GOT3 (cell line): ENCODE data around the gene PTK7.
"Not testable (repeated sequence)": the region's sequence is repeated elsewhere in the genome, so short reads cannot be mapped to it uniquely, and the experiment has no call there.

Experiments used
- DNase-seq: peaks from one replicate; lab custom pipeline; 2025; ENCODE audit warnings: mixed read lengths; lab: John Stamatoyannopoulos, UW

Gene PTK7

DNA sequence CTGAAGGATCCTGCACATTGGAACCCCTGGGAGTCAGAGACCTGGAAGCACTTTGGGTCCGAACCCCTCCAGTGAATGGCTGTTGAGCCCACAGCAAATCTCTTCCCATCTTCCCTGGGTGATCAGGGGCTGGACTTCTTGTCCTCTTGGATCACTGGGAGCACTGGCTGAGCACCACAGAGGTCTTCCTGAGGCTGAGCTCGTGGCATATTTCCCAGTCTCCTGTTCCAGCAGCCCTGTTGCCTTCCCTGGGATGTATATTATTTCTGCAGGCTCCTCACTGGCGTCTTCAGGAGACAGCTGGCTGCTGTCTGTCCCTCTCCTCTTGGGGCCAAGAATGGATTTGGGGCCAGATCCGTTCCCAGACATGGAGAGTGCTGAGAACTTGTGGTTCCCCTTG, 43.4 kb downstream of the PTK7 start:
- DNase-seq = no peak

DNA sequence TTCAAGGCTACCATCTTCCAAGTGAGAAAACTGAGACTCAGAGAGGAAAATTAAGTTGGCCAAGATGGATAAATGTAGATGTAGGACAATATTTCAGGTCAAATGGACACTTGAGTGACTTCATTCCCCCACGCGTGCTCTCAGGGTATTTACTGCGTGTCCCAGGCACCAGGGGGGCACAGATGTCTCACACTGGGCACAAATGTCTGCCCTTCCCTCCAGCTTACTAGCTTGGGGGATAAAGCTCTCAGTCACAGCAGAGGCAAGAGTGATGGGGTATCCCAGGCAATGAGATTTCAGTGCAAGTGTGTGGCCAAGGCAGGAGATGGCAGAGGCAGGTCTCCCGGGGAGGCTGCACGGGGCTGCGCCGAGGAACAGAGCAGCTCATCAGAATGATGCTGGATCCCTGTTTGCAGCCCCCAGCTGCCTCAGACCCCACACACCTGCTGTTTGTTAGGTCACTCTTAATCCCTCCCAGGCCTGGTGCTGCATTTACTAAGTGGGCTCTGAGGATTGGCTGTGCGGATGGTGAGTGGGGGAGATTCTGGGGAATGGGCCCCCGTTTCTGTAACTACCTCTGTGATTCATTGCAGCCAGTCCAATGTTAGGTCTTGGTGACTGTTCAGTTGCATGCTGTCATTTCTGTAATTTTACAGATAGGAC, 44.1 kb downstream of the PTK7 start:
- no peak for DNase-seq

DNA sequence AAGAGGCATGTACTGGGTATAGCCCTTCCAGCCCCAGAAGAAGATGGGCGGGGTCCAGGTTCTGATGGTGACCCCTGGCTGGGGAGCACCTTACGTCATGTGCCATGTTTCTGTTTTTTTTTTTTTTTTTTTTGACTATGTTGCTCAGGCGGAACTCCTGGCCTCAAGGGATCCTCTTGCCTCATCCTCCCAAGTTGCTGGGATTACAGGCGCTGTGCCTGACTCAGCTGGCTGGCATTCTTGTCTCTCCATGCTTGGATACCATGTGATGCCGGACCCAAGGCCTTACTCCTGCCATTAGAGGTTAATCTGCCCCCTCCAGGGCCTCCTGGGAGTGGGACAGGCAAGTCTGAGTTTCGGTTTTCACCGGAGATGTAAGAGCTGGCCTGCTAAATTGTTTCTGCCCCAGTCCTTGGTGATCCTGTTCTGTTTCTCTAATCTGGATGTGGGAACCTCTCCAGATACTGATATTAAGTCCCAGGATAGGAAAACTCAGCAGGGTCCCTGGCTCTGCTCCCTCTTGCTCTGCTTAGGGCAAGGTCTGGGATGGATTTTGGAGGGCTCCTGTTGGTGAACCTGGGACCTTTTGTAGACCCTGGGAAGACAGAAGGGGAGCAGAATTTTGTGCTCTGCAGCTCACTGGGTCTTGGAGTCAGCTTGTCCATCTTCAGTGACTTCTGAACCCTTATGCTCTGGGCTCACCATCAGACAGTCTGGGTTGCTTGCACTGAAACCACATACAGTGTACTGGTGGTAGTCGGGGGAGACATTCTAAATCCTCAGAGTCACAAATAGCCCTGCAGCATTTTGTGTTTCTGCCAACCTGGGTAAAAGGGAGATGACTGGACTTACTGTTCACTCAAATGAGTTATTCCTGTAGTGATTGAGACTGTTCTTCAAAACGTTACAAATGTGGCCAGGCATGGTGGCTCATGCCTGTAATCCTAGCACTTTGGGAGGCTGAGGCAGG, 45.1 kb downstream of the PTK7 start:
- peak; percentile 81 for DNase-seq

DNA sequence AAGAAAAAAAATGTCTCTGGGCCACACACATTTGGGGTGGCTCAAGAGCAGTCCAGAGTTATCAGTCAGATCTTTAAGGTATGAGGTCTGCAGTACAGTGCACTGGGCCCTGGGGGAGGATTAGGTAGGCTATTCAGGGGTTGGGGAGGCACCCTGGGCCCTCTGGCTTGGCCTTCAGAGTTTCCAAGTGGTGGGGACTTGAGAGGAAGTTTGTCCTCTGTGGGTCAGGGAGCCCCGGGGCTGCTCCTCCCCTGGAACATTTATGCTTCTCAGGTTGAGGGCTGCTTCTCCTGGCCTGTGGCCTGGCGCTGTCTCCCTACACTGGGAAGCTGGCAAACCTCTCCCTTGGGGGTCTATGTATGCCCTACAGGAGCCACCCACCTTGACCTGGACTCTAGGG, 46.0 kb downstream of the PTK7 start:
- DNase-seq = no peak

DNA sequence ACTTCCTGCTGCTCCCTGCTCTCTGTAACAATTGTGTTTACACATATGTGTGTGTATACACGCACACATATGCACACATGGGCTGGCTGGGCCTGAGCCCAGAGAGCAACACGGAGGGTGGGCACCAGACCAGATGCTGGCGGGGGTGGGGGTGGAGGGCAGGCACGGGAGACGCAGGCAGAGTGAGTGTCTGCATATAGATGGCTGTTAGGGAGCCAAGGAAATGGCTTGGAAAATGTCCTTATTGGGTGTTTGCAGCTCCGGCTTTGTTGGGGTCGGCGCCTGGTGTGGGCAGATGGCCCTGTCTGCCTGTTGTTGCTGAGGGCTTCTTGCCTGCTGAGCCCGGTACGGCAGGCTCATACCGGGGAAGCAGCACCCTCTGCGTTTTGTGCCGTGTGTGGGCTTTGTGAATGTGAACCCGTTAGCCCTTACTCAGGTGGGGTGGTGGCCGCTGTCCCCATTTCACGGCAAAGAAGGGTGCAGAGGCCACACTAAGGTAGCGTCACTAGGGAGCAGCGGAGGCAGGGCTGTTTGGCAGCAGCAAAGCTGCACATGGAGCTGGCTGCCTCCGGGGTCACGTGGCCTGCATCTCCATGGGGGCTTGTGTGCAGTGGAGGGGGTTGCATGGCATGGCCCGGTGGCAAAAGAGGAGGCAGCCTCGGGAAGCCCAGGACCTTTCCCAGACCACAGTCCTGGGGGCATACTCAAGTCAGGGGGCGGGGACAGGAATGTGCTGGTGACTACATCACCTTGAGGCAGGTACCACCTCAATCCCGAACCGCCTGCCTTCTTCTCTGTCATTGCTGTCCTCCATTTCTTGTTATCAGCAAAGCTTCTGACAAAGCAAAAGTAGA, 47.6 kb downstream of the PTK7 start:
- no peak for DNase-seq

DNA sequence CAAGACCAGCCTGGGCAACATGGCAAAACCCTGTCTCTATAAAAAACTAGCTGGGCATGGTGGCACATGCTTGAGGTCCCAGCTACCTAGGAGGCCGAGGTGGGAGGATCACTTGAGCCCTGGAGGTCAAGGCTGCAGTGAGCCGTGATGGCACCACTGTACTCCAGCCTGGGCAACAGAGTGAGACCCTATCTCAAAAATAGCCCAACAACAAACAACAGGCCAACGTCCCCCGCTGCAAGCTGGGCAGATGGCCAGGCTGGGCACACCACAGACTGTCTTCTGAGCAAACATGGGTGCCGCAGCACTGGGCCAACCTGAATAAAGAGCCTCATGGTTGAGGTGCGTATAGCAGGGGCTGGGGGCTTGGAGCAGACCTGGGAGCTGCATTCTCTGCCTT, 48.4 kb downstream of the PTK7 start:
- DNase-seq = no peak

DNA sequence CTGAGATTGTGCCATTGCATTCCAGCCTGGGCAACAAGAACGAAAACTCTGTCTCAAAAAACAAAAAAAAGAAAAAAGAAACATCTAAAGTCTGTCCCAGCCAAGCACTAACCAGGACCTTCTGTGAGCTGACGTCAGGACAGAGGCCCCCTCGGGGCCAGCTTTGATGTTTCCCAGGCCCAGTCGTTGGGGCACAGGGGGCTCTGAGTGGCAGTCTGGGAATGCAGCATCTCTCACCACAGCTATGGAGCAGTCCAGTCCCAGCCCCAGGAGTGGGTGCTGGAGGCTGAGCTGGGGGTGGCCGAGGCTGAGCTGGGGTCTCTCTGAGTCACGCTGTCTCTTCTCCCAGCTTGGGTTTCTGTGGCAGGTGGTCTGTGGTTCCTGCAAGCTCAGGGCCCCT, 49.0 kb downstream of the PTK7 start:
- DNase-seq = no peak

DNA sequence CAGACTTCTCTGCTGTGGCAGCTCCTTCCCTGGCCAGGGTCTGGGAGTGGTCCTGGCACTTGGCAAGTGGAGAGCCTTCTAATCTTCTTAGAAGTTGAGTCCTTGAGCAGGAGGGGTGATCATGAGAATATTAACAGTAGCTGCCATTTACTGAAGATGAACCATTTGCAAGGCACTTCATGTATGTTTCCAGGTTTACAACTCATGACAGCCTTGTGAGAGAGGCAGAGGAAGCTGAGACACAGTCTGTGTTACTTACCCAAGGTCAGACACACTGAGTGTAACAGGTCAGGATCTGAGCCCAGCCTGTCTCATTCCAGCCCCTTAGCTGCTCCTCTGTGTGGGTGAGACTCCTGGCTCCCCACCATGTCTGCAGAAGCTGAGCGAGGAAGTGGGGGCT, 49.4 kb downstream of the PTK7 start:
- no peak for DNase-seq

DNA sequence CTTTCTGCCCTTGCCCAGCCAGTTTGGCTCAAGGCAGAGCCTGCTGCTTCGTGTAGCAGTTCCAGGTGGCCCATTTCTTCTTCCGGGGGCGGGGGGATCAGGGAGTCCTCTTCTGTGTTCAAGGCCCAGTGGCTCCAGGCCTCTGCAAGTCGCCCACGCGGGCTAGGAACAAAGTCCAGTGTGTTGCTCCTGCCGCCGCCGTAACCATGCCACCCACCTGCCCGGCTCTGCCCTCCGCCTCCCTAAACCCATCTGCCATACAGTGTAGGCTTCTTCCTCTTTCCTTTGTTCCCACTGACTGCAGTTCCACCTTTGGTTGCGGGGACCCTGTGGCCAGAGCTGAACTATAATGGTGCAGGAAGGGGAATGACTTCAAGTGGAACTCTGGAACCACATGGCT, 51.1 kb downstream of the PTK7 start:
- DNase-seq = no peak

DNA sequence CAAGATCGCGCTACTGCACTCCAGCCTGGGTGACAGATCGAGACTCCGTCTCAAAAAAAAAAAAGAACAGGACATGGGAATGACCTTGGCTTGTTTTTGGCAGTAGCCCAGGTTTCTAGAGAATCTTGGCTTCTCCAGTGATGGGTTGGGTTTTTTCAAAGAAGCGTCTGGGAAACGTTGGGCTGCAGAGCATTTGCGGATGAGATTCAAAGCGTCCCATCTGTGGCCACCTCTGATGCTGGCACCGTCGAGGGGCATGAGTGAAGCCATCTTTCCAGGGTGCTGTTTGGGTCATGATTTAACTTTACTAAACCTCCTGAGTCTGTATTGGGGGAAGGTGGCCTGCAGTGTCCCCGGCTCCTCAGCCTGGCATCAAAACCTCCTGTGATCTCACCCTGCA, 51.8 kb downstream of the PTK7 start:
- no peak for DNase-seq

DNA sequence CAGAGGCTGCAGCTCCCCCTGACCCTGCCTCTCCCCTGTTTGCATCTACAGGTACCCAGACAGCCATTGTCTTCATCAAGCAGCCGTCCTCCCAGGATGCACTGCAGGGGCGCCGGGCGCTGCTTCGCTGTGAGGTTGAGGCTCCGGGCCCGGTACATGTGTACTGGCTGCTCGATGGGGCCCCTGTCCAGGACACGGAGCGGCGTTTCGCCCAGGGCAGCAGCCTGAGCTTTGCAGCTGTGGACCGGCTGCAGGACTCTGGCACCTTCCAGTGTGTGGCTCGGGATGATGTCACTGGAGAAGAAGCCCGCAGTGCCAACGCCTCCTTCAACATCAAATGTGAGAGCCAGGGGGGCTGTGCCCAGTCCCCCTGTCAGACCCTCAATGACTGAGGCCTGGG, 52.8 kb downstream of the PTK7 start:
- no peak for DNase-seq

DNA sequence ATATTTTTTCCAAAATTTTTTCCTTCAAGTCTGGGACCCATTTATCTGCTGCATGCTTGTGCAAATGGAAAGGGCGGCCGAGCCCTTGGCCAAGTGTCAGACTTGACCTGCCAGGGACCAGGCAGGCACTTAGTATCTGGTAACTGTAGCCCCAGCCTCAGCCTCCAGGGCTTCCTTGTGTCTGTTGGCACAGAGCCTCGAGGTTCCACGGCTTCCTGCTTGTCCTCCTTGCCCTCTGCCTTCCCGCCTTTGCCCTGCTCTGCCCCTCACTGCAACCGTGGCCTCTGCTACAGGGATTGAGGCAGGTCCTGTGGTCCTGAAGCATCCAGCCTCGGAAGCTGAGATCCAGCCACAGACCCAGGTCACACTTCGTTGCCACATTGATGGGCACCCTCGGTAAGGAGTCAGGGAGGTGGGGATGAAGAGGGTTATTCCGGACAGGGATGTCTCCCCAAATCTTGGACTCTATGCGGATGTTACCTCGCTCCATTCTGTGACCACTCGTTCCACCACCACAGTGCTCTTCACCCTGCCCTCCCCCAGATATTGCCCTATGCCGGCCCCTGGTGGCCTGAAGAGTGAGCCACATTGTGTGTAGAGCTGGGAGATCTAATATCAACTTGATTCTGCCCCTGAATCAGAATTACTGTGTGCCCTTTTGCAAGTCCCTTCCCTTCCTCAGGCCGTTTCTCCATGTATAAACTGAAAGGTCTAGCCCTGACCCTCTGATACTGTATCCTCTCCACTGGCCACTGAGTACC, 53.5 kb downstream of the PTK7 start:
- DNase-seq = no peak

DNA sequence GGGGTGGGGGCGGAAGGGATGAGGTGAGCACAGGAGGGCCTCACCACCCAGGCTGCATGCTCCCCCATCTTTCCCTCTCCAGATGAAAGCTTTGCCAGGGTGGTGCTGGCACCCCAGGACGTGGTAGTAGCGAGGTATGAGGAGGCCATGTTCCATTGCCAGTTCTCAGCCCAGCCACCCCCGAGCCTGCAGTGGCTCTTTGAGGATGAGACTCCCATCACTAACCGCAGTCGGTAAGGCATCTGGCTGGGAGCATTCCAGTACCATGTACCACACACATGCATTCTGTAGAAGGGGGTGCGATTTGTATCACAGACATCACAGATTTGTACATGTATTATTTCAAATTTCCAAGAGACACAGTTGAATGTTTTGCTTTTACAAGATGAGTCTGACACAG, 54.3 kb downstream of the PTK7 start:
- DNase-seq = no peak

DNA sequence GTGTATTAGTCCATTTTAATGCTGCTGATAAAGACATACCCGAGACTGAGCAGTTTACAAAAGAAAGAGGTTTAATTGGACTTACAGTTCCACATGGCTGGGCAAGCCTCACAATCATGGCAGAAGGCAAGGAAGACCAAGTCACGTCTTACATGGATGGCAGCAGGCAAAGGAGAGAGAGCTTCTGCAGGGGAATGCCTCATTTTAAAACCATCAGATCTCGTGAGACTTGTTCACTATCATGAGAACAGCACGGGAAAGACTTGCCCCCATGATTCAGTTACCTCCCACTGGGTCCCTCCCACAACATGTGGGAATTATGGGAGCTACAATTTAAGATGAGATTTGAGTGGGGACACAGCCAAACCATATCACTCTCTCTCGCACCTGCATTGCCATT, 55.3 kb downstream of the PTK7 start:
- DNase-seq = not testable (repeated sequence)

DNA sequence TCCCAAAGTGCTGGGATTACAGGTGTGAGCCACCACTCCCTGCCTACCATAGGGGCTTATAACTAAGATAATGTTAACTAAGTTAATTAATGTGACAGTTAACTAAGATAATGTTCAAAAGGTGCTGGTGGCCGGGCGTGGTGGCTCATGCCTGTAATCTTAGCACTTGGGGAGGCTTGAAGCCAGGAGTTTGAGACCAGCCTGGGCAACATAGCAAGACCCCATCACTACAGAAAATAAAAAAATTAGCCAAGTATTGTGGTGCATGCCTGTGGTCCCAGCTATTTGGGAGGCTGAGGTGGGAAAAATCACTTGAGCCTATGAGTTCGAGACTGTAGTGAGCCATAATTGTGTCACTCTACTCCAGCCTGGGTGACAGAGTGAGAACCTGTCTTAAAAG, 62.2 kb downstream of the PTK7 start:
- DNase-seq = no peak

DNA sequence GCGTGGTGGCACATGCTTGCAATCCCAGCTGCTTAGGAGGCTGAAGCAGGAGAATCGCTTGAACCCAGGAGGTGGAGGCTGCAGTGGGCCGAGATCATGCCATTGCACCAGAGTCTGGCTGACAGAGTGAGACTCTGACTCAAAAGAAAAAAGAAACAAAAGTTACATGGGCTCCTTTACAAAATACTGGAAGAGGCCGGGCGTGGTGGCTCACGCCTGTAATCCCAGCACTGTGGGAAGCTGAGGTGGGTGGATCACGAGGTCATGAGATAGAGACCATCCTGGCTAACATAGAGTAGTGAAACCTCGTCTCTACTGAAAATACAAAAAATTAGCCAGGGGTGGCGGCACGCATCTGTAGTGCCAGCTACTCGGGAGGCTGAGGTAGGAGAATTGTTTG, 63.9 kb downstream of the PTK7 start:
- DNase-seq = not testable (repeated sequence)

DNA sequence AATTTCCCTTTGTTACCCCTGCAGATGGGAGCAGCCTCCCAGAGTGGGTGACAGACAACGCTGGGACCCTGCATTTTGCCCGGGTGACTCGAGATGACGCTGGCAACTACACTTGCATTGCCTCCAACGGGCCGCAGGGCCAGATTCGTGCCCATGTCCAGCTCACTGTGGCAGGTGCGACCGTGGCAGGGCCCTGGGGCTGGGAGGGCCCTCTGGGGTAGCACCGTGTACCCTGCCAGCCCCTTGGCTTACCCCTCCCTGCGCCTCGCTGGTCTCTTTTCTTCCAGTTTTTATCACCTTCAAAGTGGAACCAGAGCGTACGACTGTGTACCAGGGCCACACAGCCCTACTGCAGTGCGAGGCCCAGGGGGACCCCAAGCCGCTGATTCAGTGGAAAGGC, 65.5 kb downstream of the PTK7 start:
- no peak for DNase-seq

DNA sequence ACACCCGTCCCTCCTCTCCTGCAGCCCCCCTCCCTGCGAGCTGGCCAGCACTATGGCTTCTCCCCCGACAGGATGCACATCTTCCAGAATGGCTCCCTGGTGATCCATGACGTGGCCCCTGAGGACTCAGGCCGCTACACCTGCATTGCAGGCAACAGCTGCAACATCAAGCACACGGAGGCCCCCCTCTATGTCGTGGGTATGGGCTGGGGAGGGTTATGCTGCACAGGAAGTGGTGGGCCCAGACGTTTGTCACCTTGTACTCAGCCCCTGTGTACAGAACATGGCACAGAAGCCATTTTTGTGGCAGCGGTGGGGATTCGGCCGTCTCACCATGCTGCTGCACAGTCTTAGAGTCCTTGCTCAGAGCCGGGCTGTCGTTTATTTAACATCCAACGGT, 66.0 kb downstream of the PTK7 start:
- no peak for DNase-seq

DNA sequence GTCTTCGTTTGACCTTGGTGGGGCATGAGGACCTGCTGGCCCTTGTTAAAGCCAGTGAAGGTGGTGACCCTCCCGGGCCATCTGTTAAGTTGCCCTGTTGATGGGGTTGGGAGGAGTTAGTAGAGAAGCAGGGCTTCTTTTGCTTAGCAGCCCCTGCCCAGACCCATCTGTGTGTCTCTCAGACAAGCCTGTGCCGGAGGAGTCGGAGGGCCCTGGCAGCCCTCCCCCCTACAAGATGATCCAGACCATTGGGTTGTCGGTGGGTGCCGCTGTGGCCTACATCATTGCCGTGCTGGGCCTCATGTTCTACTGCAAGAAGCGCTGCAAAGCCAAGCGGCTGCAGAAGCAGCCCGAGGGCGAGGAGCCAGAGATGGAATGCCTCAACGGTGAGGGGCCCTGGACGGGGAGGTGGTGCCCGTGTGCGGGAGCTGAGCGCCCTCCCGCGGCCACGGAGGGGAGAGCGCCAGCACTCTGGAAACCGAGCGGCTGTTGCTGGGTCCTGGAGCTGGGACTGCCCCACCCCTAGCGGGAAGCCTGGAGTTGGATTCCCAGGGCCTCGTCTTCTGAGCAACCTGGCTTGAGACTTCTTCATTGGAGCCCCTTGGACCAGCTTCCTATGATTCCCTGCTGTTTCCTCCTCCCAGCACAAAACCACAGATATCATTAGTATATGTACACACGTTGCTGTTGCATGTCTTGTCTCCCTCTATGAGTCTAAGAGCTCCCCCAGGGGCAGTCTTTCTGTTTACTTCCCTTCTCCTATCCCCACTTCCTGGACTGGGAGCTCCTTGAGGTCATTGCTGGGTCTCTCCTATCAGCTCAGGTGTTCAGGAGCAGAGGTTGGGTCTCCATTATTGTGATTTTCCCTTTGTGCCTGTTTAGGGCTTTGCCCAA, 67.4 kb downstream of the PTK7 start:
- peak; percentile 76 for DNase-seq

DNA sequence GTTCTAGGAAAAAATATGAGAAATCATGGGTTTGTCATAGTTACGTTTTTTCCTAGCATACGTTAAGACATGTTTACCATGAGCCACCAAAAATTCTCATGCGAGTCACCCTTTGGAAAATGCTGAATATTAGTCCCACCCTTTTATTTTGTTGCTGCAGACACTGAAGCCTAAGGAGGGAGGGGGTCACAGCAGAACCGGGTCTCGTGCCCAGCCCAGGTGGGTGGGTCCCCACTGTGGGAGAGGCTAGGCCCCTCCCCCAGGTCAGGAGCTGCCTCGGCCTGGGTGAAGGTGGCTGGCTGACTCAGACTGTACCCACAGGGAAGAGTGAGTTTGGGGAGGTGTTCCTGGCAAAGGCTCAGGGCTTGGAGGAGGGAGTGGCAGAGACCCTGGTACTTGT, 68.8 kb downstream of the PTK7 start:
- no peak for DNase-seq

DNA sequence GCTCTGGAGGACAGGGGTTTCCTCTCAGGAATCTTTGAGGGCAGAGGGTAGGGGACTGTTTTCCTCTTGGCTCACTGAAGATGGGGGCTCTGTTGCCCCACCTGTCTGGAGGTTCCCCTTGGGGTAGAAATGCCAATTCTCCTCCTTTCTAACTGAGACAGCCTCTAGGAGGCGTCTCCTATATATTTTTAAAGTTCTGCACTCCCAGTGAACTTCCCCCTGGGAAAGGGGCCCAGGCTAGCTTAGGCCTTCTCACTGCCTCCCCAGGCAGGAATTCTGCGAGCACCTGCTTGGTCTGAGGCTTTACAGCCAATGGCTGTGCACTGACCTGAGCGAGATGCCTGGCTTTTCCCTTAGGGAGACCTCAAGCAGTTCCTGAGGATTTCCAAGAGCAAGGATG, 70.1 kb downstream of the PTK7 start:
- DNase-seq = no peak
